Epithelial cell of proximal tubule (primary cell): ENCODE results near the gene MEGF11. TPM values are rescaled to one million over a fixed set of nuclear protein-coding genes. Genes with fewer than 3 reads are reported as not detected.

Source experiments
- DNase-seq: peaks from one replicate; pipeline ENCODE4 v3.0.0-alpha.2; 2011; ENCODE audit warnings: low read depth
- H3K4me3 ChIP-seq: 2 replicates; pipeline ENCODE4 v1.5.1; 2011; ENCODE audit warnings: low read depth, mild to moderate bottlenecking, low read length
- CTCF ChIP-seq: conservative IDR thresholded peaks from 2 replicates; pipeline ENCODE4 v1.5.1; 2012; ENCODE audit warnings: low read depth, mild to moderate bottlenecking, low read length
- total RNA-seq: library from RNA; depleted of rRNA; stranded (reverse); fragments of >200 nt; gene quantifications from 2 replicates; pipeline ENCODE4 v1.2.3, GENCODE V29; 2015

Gene MEGF11
- total RNA-seq, 1 donor from 2014 or later: 3.7 TPM

GRCh38 chr15:66288093-66288492, 34.5 kb upstream of the MEGF11 start:
- H3K4me3 ChIP-seq: no peak overlapping the region
- no peak for DNase-seq
- TF ChIP-seq CTCF: no peak

DNA sequence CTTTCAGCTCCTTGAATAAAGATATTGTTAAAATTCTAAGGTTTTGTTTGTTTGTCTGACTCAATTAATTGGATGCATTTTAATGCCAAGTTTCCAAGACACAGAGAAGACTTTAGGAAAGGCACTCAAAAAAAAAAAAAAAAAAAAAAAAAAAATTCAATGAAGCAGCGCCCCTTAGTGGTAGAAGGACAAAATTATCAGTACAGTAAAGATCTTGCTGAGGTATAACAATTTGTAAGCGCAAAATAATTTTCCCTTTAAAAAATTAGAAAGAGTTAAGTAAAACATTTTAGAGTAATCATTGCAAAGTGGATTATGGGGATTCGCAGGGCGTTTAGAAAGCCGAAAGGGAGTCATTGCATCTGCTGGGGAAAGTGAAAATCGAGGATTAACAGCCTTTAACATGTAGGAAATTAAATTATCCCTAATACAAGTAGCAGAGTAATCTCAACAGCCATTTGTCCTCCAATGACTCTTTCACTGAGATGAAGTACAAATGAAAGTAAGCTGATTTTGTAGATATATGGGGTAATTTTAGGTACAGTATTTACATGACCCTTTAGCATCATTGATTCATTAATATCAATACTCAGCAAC, 34.0 kb upstream of the MEGF11 start:
- no peak overlapping the region for H3K4me3 ChIP-seq
- no peak for DNase-seq
- TF ChIP-seq CTCF: peak; percentile 57

GRCh38 chr15:66285533-66286280, 32.2 kb upstream of the MEGF11 start:
- no peak for TF ChIP-seq CTCF

DNA sequence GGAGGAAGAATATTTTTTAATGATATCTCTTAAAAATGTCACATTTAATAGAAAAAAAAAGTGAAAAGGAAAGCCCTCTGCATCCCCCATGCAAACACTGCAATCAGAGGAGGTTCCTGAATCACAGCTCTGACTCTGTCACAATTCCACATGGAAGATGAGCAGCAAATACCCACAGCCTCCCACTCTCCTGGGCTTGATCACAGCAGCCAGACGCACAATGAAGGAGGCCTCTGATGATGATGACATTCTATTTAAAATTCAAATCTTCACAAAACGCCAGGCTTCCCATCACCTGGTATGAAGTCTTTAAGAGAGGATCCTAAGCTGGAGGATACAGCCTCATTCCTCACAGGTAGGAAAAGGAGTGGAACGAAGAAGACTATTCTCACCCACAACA, 30.7 kb upstream of the MEGF11 start:
- H3K4me3 ChIP-seq: no peak overlapping the region
- TF ChIP-seq CTCF: no peak
- DNase-seq: no peak

More at GRCh38 chr15:66285533-66286280, 32.2 kb upstream of the MEGF11 start:
- DNase-seq: no peak
- H3K4me3 ChIP-seq: no peak overlapping the region

- no peak for TF ChIP-seq CTCF
- H3K4me3 ChIP-seq: no peak overlapping the region
- DNase-seq: no peak
Measured at GRCh38 chr15:66278671-66279070, 25.1 kb upstream of the MEGF11 start.

GRCh38 chr15:66278056-66278455, 24.5 kb upstream of the MEGF11 start:
- no peak for DNase-seq
- H3K4me3 ChIP-seq: no peak overlapping the region
- no peak for TF ChIP-seq CTCF

GRCh38 chr15:66276546-66276945, 23.0 kb upstream of the MEGF11 start:
- no peak overlapping the region for H3K4me3 ChIP-seq
- DNase-seq: no peak
- TF ChIP-seq CTCF: no peak
